OCI-LY3 (cell line): ENCODE data around the gene WNT5A.

Experiments
- H2AFZ ChIP-seq: fragments of 200-600, 300-600 bp; shearing (Covaris generic); 2 replicates; pipeline ENCODE4 v1.6.0; 2014; ENCODE audit warnings: antibody characterized with exemption, low read depth, low read length
- H3K27ac ChIP-seq: fragments of 200-600, 300-600 bp; sonication (generic); 2 replicates; pipeline ENCODE4 v1.5.1; 2014; ENCODE audit warnings: mild to moderate bottlenecking, low read length, moderate library complexity, mixed read lengths
- H3K27me3 ChIP-seq: fragments of 200-600, 300-600 bp; sonication (generic); 2 replicates; pipeline ENCODE4 v1.6.1; 2014; ENCODE audit warnings: low read depth, low read length, mixed read lengths
- H3K36me3 ChIP-seq: fragments of 200-600, 300-600 bp; sonication (generic); replicated peaks from 2 replicates; pipeline ENCODE3; 2014; ENCODE audit warnings: low read depth, low read length, mixed read lengths
- H3K4me1 ChIP-seq: fragments of 300-600, 200-600 bp; sonication (generic); 2 replicates; pipeline ENCODE4 v1.6.1; 2014; ENCODE audit warnings: low read length, mixed read lengths
- H3K4me2 ChIP-seq: fragments of 200-600, 300-600 bp; sonication (generic); 2 replicates; pipeline ENCODE4 v1.6.1; 2014; ENCODE audit warnings: low read length, mixed read lengths
- H3K4me3 ChIP-seq: fragments of 300-600, 200-600 bp; sonication (generic); 2 replicates; pipeline ENCODE4 v1.5.1; 2014; ENCODE audit warnings: antibody characterized with exemption, mild to moderate bottlenecking, low read length, moderate library complexity
- H3K79me2 ChIP-seq: fragments of 300-600, 200-600 bp; shearing (Covaris generic); 2 replicates; pipeline ENCODE4 v1.6.1; 2014; ENCODE audit warnings: mild to moderate bottlenecking, low read length, mixed read lengths
- H3K9ac ChIP-seq: fragments of 300-600, 200-600 bp; shearing (Covaris generic); 2 replicates; pipeline ENCODE4 v1.6.0; 2014; ENCODE audit warnings: mild to moderate bottlenecking, low read length, moderate library complexity
- H3K9me3 ChIP-seq: fragments of 200-600, 300-600 bp; shearing (Covaris generic); 2 replicates; pipeline ENCODE4 v1.6.1; 2014; ENCODE audit warnings: low read length, mixed read lengths; ENCODE audit not compliant: insufficient read depth
- H4K20me1 ChIP-seq: fragments of 200-600, 300-600 bp; sonication (generic); 2 replicates; pipeline ENCODE4 v1.6.1; 2016; ENCODE audit warnings: low read length, mixed read lengths; ENCODE audit not compliant: insufficient read depth
- EZH2phosphoT487 ChIP-seq: fragments of 200-600 bp; shearing (Covaris generic); IDR thresholded peaks from 2 replicates; pipeline ENCODE4 v1.6.1; 2018; ENCODE audit warnings: antibody characterized with exemption, mixed run types, low read depth
- TF ChIP-seq, protein P1 (sequence below): fragments of 200-600, 300-600 bp; sonication (generic); IDR thresholded peaks from 2 replicates; pipeline ENCODE4 v1.5.1; 2014; ENCODE audit warnings: antibody characterized with exemption, low read length, low read depth

The WNT5A gene

DNA sequence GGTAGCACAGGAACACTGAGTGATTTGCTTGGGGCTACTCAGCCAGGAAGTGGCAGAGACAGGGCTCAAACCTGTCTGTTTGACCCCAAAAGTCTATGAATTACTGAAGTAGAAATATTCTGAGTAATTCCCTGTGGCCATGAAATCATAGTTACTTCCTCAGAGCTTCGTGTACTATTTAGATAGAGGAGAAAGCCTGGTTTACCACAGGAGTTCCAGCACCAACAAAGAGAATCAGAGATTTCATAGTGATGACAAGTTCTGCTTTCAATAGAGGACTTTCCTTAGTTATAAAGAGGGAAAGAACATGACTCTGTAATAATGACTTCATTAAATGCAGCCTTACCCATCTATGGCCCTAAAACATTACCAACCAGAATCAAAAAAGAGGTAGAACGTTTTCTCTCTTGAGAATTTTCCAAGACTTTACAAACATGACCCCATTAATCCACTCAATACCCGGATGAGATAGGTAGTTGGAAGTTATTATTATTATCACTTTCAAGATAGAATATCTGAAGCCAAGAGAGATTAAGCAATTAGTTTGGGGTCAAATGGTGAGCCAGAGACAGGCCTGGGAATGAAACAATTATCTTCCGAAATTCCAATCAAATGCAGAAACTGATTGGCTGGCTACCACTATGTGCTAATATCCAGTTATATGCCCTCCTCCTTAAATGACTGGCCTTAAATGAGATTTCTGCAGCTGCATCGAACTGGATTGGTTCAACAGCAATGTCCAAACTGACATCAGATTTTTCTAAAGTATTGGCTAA, 13.6 kb upstream of the WNT5A start:
- no peak overlapping the region for H3K27ac ChIP-seq
- H3K36me3 ChIP-seq, result no peaks in the 10 kb centered on the region
- H3K9ac ChIP-seq, result no peak overlapping the region
- no peaks in the 10 kb centered on the region for H3K9me3 ChIP-seq
- H3K4me2 ChIP-seq, result no peak overlapping the region
- H2AFZ ChIP-seq, result no peak overlapping the region
- H3K79me2 ChIP-seq, result no peaks in the 10 kb centered on the region
- H4K20me1 ChIP-seq, result no peaks in the 10 kb centered on the region
- H3K4me1 ChIP-seq, result no peaks in the 10 kb centered on the region
- TF ChIP-seq, protein P1, sequence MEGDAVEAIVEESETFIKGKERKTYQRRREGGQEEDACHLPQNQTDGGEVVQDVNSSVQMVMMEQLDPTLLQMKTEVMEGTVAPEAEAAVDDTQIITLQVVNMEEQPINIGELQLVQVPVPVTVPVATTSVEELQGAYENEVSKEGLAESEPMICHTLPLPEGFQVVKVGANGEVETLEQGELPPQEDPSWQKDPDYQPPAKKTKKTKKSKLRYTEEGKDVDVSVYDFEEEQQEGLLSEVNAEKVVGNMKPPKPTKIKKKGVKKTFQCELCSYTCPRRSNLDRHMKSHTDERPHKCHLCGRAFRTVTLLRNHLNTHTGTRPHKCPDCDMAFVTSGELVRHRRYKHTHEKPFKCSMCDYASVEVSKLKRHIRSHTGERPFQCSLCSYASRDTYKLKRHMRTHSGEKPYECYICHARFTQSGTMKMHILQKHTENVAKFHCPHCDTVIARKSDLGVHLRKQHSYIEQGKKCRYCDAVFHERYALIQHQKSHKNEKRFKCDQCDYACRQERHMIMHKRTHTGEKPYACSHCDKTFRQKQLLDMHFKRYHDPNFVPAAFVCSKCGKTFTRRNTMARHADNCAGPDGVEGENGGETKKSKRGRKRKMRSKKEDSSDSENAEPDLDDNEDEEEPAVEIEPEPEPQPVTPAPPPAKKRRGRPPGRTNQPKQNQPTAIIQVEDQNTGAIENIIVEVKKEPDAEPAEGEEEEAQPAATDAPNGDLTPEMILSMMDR, result no peak
- no peak for TF ChIP-seq EZH2phosphoT487
- H3K27me3 ChIP-seq, result peaks cover 8% of the 10 kb centered on the region; the same call in 1 of the 2 replicates
- H3K4me3 ChIP-seq, result no peak overlapping the region

DNA sequence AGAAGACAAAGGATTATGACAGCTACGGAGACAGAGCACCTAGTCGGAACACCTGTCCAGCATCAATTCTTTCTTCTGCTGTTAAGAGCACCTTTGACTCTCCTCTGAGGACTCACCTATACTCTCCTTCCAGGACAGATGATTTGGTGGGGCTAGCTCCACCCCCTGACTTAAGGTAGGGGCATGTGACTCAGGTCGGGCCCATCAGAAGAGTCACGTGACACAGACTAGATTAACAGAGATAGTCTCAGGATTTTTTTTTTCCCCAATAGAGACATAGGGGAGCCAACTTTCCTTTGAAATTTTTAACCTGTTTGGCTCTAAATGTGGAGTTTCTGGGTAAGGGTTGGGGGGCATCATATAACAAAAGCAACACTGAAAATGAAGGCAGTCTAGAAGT, 11.4 kb upstream of the WNT5A start:
- no peaks in the 10 kb centered on the region for H3K36me3 ChIP-seq
- no peak overlapping the region for H2AFZ ChIP-seq
- H3K27me3 ChIP-seq, result peaks cover 8% of the 10 kb centered on the region; the same call in 1 of the 2 replicates
- H3K27ac ChIP-seq, result no peak overlapping the region
- no peaks in the 10 kb centered on the region for H3K79me2 ChIP-seq
- H3K9ac ChIP-seq, result no peak overlapping the region
- no peaks in the 10 kb centered on the region for H3K4me1 ChIP-seq
- H3K4me2 ChIP-seq, result no peak overlapping the region
- TF ChIP-seq, protein P1, result no peak
- TF ChIP-seq EZH2phosphoT487, result no peak
- no peaks in the 10 kb centered on the region for H3K9me3 ChIP-seq
- H4K20me1 ChIP-seq, result no peaks in the 10 kb centered on the region
- no peak overlapping the region for H3K4me3 ChIP-seq

GRCh38 chr3:55497250-55497649, 10.1 kb upstream of the WNT5A start:
- H3K36me3 ChIP-seq, result no peaks in the 10 kb centered on the region
- peaks cover 8% of the 10 kb centered on the region; the same call in 1 of the 2 replicates for H3K27me3 ChIP-seq
- H3K4me2 ChIP-seq, result no peak overlapping the region
- no peaks in the 10 kb centered on the region for H3K79me2 ChIP-seq
- no peak overlapping the region for H2AFZ ChIP-seq
- TF ChIP-seq, protein P1, result no peak
- TF ChIP-seq EZH2phosphoT487, result no peak
- no peak overlapping the region for H3K4me3 ChIP-seq
- no peaks in the 10 kb centered on the region; the same call in 1 of the 2 replicates for H3K9me3 ChIP-seq
- no peaks in the 10 kb centered on the region for H4K20me1 ChIP-seq
- H3K27ac ChIP-seq, result no peak overlapping the region
- H3K4me1 ChIP-seq, result no peaks in the 10 kb centered on the region
- no peak overlapping the region for H3K9ac ChIP-seq

- no peak overlapping the region for H3K4me3 ChIP-seq
- no peaks in the 10 kb centered on the region for H3K79me2 ChIP-seq
- no peaks in the 10 kb centered on the region for H4K20me1 ChIP-seq
Measured at GRCh38 chr3:55494976-55495375, 7.9 kb upstream of the WNT5A start.

More at GRCh38 chr3:55494976-55495375, 7.9 kb upstream of the WNT5A start:
- Histone ChIP-seq H3K36me3 (no peaks in the 10 kb centered on the region), H3K27ac (no peak overlapping the region), H3K9me3 (no peaks in the 10 kb centered on the region; the same call in 1 of the 2 replicates), H3K4me2 (no peak overlapping the region), H3K4me1 (no peaks in the 10 kb centered on the region), H2AFZ (no peak overlapping the region), H3K27me3 (peaks cover 8% of the 10 kb centered on the region; the same call in 1 of the 2 replicates), H3K9ac (no peak overlapping the region)
- TF ChIP-seq, protein P1, result no peak
- TF ChIP-seq EZH2phosphoT487, result no peak
